ENCODE data around the gene DIP2B.

DNA sequence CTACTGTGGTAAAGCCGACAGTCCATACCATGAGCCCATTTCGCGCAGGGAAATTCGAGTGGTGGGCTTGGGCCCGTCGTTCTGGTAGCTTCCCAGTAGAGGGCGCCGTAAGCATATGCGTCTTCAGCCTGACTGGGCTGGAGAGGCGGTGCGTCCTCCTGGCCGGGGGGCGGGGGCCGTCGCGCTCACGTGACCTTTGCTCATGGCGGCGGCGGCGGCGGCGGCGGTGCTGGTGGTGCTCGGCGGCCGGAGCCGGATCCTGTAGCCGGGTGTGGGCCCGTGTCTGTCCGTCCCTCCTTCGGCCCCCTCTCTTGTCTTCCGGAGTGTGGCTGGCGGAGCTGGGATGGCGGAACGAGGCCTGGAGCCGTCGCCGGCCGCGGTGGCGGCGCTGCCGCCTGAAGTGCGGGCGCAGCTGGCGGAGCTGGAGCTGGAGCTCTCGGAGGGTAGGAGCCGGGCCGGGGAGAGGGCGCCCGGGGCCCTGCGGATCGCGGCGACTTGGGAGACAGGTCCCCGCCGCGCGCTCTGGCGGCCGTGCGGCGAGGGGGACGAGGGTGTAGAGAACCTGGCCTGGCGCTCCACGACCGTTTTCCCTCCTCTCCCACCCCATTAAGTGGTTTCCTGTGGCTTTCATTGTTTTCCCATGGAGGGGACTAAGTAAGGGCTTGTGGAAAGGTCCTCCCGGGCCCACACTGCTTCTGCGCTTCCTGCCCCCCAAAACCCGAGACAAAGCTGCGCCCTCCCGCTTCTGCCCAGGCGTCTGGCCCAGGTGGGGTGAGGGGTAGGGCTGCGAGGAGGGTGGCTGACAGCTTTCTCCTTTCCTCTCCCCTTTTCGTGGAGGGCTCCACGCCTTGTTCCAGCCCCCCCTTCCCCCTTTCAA is at the start of gene DIP2B:
- TF ChIP-seq POLR2A (IDR thresholded peaks at IDR 0.05) (peak in 1 of 2 donors; percentile 66), POLR2AphosphoS5 (IDR thresholded peaks at IDR 0.05) (peak in 2 of 3 donors; percentile 45 to 67), EP300 (IDR thresholded peaks at IDR 0.05) (no peak)
- TF ChIP-seq, protein P1, sequence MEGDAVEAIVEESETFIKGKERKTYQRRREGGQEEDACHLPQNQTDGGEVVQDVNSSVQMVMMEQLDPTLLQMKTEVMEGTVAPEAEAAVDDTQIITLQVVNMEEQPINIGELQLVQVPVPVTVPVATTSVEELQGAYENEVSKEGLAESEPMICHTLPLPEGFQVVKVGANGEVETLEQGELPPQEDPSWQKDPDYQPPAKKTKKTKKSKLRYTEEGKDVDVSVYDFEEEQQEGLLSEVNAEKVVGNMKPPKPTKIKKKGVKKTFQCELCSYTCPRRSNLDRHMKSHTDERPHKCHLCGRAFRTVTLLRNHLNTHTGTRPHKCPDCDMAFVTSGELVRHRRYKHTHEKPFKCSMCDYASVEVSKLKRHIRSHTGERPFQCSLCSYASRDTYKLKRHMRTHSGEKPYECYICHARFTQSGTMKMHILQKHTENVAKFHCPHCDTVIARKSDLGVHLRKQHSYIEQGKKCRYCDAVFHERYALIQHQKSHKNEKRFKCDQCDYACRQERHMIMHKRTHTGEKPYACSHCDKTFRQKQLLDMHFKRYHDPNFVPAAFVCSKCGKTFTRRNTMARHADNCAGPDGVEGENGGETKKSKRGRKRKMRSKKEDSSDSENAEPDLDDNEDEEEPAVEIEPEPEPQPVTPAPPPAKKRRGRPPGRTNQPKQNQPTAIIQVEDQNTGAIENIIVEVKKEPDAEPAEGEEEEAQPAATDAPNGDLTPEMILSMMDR (IDR thresholded peaks at IDR 0.05), result peak; percentile 91 to 92

Measured in suprapubic skin (tissue), 4 donors.